Fibroblast of pulmonary artery (primary cell): ENCODE data around the gene DGKD.

Experiments
- DNase-seq: peaks from one replicate; pipeline ENCODE4 v3.0.0-alpha.2; 2010; ENCODE audit warnings: low read depth
- H3K4me3 ChIP-seq: replicated peaks from 2 replicates; pipeline ENCODE4 v1.5.1; 2011; ENCODE audit warnings: low read depth, mild to moderate bottlenecking, control low read depth, low read length, moderate library complexity
- CTCF ChIP-seq: IDR thresholded peaks from 2 replicates; pipeline ENCODE4 v1.5.1; 2011; ENCODE audit warnings: mild to moderate bottlenecking, control low read depth, low read length, inconsistent platforms; ENCODE audit errors: missing control alignments

Gene DGKD

GRCh38 chr2:233458826-233459225, 104.5 kb downstream of the DGKD start:
- DNase-seq, result no peak
- TF ChIP-seq CTCF, result no peak

GRCh38 chr2:233459426-233459825, 105.1 kb downstream of the DGKD start:
- TF ChIP-seq CTCF, result no peak
- no peak overlapping the region for H3K4me3 ChIP-seq
- no peak for DNase-seq

More at GRCh38 chr2:233458826-233459225, 104.5 kb downstream of the DGKD start:
- H3K4me3 ChIP-seq, result no peak overlapping the region

- TF ChIP-seq CTCF, result no peak
- DNase-seq, result no peak
- no peak overlapping the region for H3K4me3 ChIP-seq
Measured at GRCh38 chr2:233460726-233461441, 106.6 kb downstream of the DGKD start.

GRCh38 chr2:233461481-233461891, 107.2 kb downstream of the DGKD start:
- H3K4me3 ChIP-seq, result no peak overlapping the region
- no peak for DNase-seq
- no peak for TF ChIP-seq CTCF

GRCh38 chr2:233462202-233462785, 108.0 kb downstream of the DGKD start:
- no peak for DNase-seq
- no peak for TF ChIP-seq CTCF
- no peak overlapping the region for H3K4me3 ChIP-seq

- no peak for TF ChIP-seq CTCF
- H3K4me3 ChIP-seq, result no peak overlapping the region
- no peak for DNase-seq
Measured at GRCh38 chr2:233462826-233463470, 108.7 kb downstream of the DGKD start.
